ENCODE results near the gene EDAR.

EDAR gene

GRCh38 chr2:109029490-109030201 lies 40.6 kb upstream of the EDAR start:
- TF ChIP-seq CTCF (IDR thresholded peaks at IDR 0.05) = no peak
- peak overlapping the region; percentile 26 for H3K4me3 Mint-ChIP-seq
- H3K4me1 Mint-ChIP-seq = peaks cover 63% of the 10 kb centered on the region
- no peaks in the 10 kb centered on the region for H3K27me3 Mint-ChIP-seq (ENCODE audit: low read depth, poor library complexity)
- no peak for DNase-seq
- H3K27ac Mint-ChIP-seq = peak overlapping the region; percentile 96
- peaks cover 17% of the 10 kb centered on the region for H3K9me3 Mint-ChIP-seq
- peaks cover 13% of the 10 kb centered on the region for H3K36me3 Mint-ChIP-seq (ENCODE audit: low read depth)

- peak overlapping the region; percentile 96 for H3K27ac Mint-ChIP-seq
- no peak for TF ChIP-seq CTCF (IDR thresholded peaks at IDR 0.05)
- no peak for DNase-seq
- peaks cover 63% of the 10 kb centered on the region for H3K4me1 Mint-ChIP-seq
- H3K36me3 Mint-ChIP-seq (ENCODE audit: low read depth) = peaks cover 7% of the 10 kb centered on the region
- H3K9me3 Mint-ChIP-seq = peaks cover 12% of the 10 kb centered on the region
- H3K4me3 Mint-ChIP-seq = peak overlapping the region; percentile 18
- H3K27me3 Mint-ChIP-seq (ENCODE audit: low read depth, poor library complexity) = no peaks in the 10 kb centered on the region
Observed at GRCh38 chr2:109028738-109029489, 39.9 kb upstream of the EDAR start.

GRCh38 chr2:109028277-109028676 lies 39.3 kb upstream of the EDAR start:
- peaks cover 4% of the 10 kb centered on the region for H3K36me3 Mint-ChIP-seq (ENCODE audit: low read depth)
- H3K4me1 Mint-ChIP-seq = peaks cover 61% of the 10 kb centered on the region
- peak overlapping the region; percentile 15 for H3K4me3 Mint-ChIP-seq
- peaks cover 2% of the 10 kb centered on the region for H3K27me3 Mint-ChIP-seq (ENCODE audit: low read depth, poor library complexity)
- peaks cover 8% of the 10 kb centered on the region for H3K9me3 Mint-ChIP-seq
- no peak for DNase-seq
- peak overlapping the region; percentile 89 for H3K27ac Mint-ChIP-seq
- no peak for TF ChIP-seq CTCF (IDR thresholded peaks at IDR 0.05)

GRCh38 chr2:109027702-109028101 lies 38.7 kb upstream of the EDAR start:
- Mint-ChIP-seq H3K27me3 (ENCODE audit: low read depth, poor library complexity) (peaks cover 2% of the 10 kb centered on the region), H3K4me3 (no peak overlapping the region), H3K4me1 (peaks cover 55% of the 10 kb centered on the region), H3K36me3 (ENCODE audit: low read depth) (no peaks in the 10 kb centered on the region), H3K9me3 (peaks cover 2% of the 10 kb centered on the region), H3K27ac (peak overlapping the region; percentile 94)
- no peak for TF ChIP-seq CTCF (IDR thresholded peaks at IDR 0.05)
- no peak for DNase-seq

GRCh38 chr2:109024477-109024876 lies 35.5 kb upstream of the EDAR start:
- no peak for DNase-seq
- Mint-ChIP-seq H3K27me3 (ENCODE audit: low read depth, poor library complexity) (peaks cover 5% of the 10 kb centered on the region), H3K4me1 (peaks cover 45% of the 10 kb centered on the region), H3K36me3 (ENCODE audit: low read depth) (no peaks in the 10 kb centered on the region), H3K27ac (no peak overlapping the region), H3K9me3 (no peaks in the 10 kb centered on the region), H3K4me3 (no peak overlapping the region)
- TF ChIP-seq CTCF (IDR thresholded peaks at IDR 0.05) = no peak
